B cell (primary cell): ENCODE data around the gene SCN7A.
"Not testable (repeated sequence)": the region's sequence is repeated elsewhere in the genome, so short reads cannot be mapped to it uniquely, and the experiment has no call there.

Experiments
- CTCF ChIP-seq: fragments of 200-600 bp; IDR thresholded peaks from one replicate; pipeline ENCODE4 v1.8.0; 2022; ENCODE audit warnings: antibody characterized with exemption, mild to moderate bottlenecking
- EZH2 ChIP-seq: IDR thresholded peaks from 2 replicates; pipeline ENCODE4 v1.6.1; 2012; ENCODE audit warnings: borderline replicate concordance, low read depth, mild to moderate bottlenecking, moderate library complexity, low read length; ENCODE audit not compliant: insufficient read depth, poor library complexity, severe bottlenecking

- not testable (repeated sequence) for TF ChIP-seq CTCF, EZH2
Measured at GRCh38 chr2:166407746-166408145, 86.3 kb downstream of the SCN7A start.
